Upper lobe of left lung (tissue), 6 donors: Measurements from ENCODE around the gene USP10. TPM values are rescaled to one million over a fixed set of nuclear protein-coding genes. Genes with fewer than 3 reads are reported as not detected.
A peak's percentile ranks its signal among the peaks of the same experiment; 100 is the strongest.

Experiments used
- ATAC-seq, 2 donors: fragments of 200-7000 bp; cut with Tn5 transposase; one replicate each; pipeline ENCODE4 v1.9.1; 2022; ENCODE audit warnings: mild to moderate bottlenecking in 2 of 2, moderate library complexity in 2 of 2; ENCODE audit not compliant: low FRiP score in 2 of 2
- DNase-seq, 2 donors: peaks; one replicate each; pipeline ENCODE4 v3.0.0-alpha.2; 2019 to 2020
- H3K27ac ChIP-seq, 4 donors: fragments of 200-600 bp; sonication (generic); one replicate each; pipeline ENCODE4 v1.5.1; 2016 to 2019
- H3K27me3 ChIP-seq, 4 donors: fragments of 200-600 bp; sonication (generic); one replicate each; pipeline ENCODE4 v1.5.1; 2017 to 2019
- H3K36me3 ChIP-seq, 4 donors: fragments of 200-600 bp; sonication (generic); one replicate each; pipeline ENCODE4 v1.5.1; 2016 to 2019
- H3K4me1 ChIP-seq, 4 donors: fragments of 200-600 bp; sonication (generic); one replicate each; pipeline ENCODE4 v1.5.1; 2018 to 2019
- H3K4me3 ChIP-seq, 4 donors: fragments of 200-600 bp; sonication (generic); one replicate each; pipeline ENCODE4 v1.5.1; 2017 to 2019; ENCODE audit warnings: mild to moderate bottlenecking in 2 of 4, moderate library complexity in 1 of 4
- H3K9me3 ChIP-seq, 4 donors: fragments of 200-600 bp; sonication (generic); one replicate each; pipeline ENCODE4 v1.5.1; 2018 to 2019
- EP300 ChIP-seq, 4 donors: sonication (generic); formaldehyde crosslinking; IDR thresholded peaks; one replicate each; pipeline ENCODE4 v1.5.1; 2017; ENCODE audit warnings: antibody characterized with exemption in 4 of 4, control low read depth in 2 of 4
- POLR2A ChIP-seq, 4 donors: fragments of 450-650 bp; IDR thresholded peaks; one replicate each; pipeline ENCODE4 v1.5.1; 2016 to 2017; ENCODE audit warnings: antibody characterized with exemption in 4 of 4, mild to moderate bottlenecking in 2 of 4
- POLR2AphosphoS5 ChIP-seq, 2 donors: sonication (generic); formaldehyde crosslinking; IDR thresholded peaks; one replicate each; pipeline ENCODE4 v1.5.1; 2017; ENCODE audit warnings: antibody characterized with exemption in 2 of 2
- WGBS, 2 donors: methylation state at CpG; one replicate each; pipeline ENCODE4 v1.1.5; 2017 to 2018; 5-methylcytosine and 5-hydroxymethylcytosine counted together
- total RNA-seq, 6 donors: library from RNA; depleted of rRNA in 4 of 6; stranded (reverse); fragments of >200 nt in 4 of 6; gene quantifications; one replicate each; pipeline versions ENCODE4 v1.1.0 to v1.2.1, GENCODE V29; 2016 to 2021
- TF ChIP-seq, protein P1 (sequence below), 6 experiments: fragments of 450-650 bp in 4 of 6; fragments of 200-600 bp in 2 of 6; sonication (generic) in 2 of 6; IDR thresholded peaks; one replicate each; pipeline ENCODE4 v1.5.1; 2016 to 2019; ENCODE audit warnings: antibody characterized with exemption in 6 of 6
- donor health status: DM: no; HTN: no; CAD: no; lungs with moderate emphysema.
- donor health status: DM: no; HTN: yes; CAD: no; lungs with severe emphysema.

USP10 gene
- total RNA-seq, 6 donors from 2014 or later, result 40.9 to 64.7 (median 51.5) TPM

DNA sequence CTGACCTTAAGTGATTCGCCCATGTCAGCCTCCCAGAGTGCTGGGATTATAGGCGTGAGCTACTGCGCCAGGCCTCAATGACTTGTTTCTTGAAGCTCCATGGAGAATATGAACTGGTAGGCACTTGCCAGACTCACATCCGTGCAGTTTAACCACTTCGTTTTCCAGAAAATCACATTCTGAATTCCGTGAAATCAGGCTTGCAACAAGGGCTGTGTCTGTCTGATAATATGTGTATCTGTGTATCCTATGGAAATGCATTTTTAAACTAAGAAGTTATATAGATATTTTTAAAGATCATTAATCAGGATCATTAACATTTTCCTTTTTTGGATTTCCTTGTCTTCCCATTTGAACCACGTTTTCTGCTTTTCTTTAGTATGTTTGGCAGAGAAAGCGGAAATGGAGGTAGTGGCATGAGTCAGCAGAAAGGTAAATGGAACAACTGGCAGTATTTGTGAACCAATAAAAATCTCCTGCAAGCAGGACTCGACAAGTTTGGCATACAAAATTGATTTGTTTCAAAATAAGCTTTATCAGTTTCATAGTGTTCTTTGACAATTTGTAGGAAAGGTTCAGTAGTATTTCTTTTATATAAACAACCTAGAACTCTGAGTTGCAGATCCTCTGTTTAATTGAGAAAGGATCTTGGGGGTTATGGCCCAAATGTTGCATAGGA lies 33.0 kb downstream of the USP10 start:
- DNase-seq (no peak), ATAC-seq (no peak)
- Histone ChIP-seq H3K4me3 (no peak overlapping the region), H3K9me3 (no peaks in the 10 kb centered on the region), H3K4me1 (peaks cover 26 to 63% (median 31%) of the 10 kb centered on the region in 4 donors), H3K27ac (peak overlapping the region in 1 of 4 donors; percentile 46), H3K27me3 (no peaks in the 10 kb centered on the region), H3K36me3 (peaks cover 0 to 10% (median 0%) of the 10 kb centered on the region in 4 donors)
- no peak for TF ChIP-seq POLR2A (IDR thresholded peaks at IDR 0.05)
- TF ChIP-seq, protein P1, sequence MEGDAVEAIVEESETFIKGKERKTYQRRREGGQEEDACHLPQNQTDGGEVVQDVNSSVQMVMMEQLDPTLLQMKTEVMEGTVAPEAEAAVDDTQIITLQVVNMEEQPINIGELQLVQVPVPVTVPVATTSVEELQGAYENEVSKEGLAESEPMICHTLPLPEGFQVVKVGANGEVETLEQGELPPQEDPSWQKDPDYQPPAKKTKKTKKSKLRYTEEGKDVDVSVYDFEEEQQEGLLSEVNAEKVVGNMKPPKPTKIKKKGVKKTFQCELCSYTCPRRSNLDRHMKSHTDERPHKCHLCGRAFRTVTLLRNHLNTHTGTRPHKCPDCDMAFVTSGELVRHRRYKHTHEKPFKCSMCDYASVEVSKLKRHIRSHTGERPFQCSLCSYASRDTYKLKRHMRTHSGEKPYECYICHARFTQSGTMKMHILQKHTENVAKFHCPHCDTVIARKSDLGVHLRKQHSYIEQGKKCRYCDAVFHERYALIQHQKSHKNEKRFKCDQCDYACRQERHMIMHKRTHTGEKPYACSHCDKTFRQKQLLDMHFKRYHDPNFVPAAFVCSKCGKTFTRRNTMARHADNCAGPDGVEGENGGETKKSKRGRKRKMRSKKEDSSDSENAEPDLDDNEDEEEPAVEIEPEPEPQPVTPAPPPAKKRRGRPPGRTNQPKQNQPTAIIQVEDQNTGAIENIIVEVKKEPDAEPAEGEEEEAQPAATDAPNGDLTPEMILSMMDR (IDR thresholded peaks at IDR 0.05), result no peak
- no peak for TF ChIP-seq EP300 (IDR thresholded peaks at IDR 0.05)
- TF ChIP-seq POLR2AphosphoS5 (IDR thresholded peaks at IDR 0.05), result no peak
- 72 to 80% methylated on average over 9 of the region's 9 CpGs for WGBS, 2 donors

DNA sequence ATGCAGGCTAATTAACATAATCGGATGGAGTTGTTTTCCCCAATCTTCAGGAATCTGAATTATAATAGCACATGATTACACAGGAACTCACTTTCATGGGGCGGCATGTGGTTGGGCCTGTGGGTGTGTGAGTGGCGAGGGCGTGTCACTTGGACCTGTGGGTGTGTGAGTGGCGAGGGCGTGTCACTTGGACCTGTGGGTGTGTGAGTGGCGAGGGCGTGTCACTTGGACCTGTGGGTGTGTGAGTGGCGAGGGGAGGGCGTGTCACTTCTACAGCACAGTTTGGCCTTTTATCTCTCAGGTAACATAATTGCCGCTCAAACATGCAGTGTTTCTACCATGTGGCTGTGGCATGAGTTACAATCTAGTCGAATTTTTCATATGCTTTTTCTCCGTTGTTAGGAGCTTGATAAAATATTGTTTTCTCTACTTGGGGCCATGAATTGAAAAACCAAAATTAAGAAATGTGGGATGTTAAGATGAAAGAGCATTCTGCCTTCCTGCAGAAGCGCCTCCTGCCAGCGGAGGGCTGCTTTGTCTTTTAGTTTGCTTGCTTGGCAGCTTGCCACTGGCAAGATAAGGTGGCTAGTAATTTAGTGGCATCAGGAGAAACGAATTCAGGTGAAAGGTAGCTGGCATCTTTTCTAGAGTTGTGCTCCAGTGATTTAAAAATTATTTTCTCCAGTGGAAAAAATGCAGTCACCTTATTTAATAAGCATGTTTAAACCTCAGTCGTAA lies 36.2 kb downstream of the USP10 start:
- DNase-seq (no peak), ATAC-seq (peak; percentile 27 to 31)
- TF ChIP-seq, protein P1 (IDR thresholded peaks at IDR 0.05), result no peak
- no peak for TF ChIP-seq POLR2A (IDR thresholded peaks at IDR 0.05)
- H3K9me3 ChIP-seq, result no peaks in the 10 kb centered on the region
- no peaks in the 10 kb centered on the region for H3K27me3 ChIP-seq
- no peak overlapping the region for H3K4me3 ChIP-seq
- H3K27ac ChIP-seq, result no peak overlapping the region
- 65 to 71% methylated on average over 17 of the region's 17 CpGs for WGBS, 2 donors
- peaks cover 39 to 73% (median 40%) of the 10 kb centered on the region in 4 donors for H3K4me1 ChIP-seq
- peaks cover 0 to 13% (median 0%) of the 10 kb centered on the region in 4 donors for H3K36me3 ChIP-seq

DNA sequence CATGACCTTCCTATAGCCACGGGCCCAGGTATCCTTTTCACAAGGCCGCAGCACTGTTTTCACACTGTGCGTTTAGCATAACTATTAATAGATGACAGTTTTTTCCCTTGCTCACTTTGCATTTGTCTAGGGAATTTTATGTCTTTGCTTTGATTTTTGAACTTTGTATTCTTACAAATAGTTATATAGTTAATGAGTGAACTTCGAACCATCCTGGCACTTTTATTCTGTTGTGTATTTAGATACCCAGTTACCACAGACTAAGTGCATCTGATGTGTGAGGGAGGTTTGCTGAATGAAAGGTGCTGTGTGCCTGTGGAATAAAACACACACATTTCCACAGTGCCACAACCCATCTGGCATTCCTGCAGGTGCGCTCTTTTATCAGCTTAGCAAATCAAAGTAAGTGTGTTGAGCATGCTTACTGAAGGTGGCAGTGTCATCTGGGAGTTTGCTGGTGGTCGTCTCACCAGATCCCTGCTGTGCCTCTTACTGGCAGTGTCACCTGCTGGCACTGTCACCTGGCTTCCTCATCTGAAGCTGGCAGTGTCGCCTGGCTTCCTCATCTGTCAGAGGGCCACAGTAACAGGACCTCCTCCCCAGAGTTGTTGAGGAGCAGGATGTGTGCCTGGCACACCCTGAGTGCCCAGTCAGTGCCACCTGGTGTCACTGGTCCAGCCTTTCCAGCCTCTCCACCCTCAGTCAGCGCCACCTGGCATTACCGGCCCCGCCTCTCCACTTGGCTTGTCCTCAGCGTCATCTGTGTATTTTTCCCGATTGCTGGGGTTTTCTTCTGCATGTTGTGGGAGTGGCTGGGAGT lies 37.6 kb downstream of the USP10 start:
- no peak overlapping the region for H3K4me3 ChIP-seq
- no peaks in the 10 kb centered on the region for H3K9me3 ChIP-seq
- TF ChIP-seq POLR2A (IDR thresholded peaks at IDR 0.05), result no peak
- TF ChIP-seq, protein P1 (IDR thresholded peaks at IDR 0.05), result no peak
- peak in 1 of 2 donors; percentile 3 for TF ChIP-seq POLR2AphosphoS5 (IDR thresholded peaks at IDR 0.05)
- TF ChIP-seq EP300 (IDR thresholded peaks at IDR 0.05), result no peak
- peaks cover 39 to 68% (median 42%) of the 10 kb centered on the region in 4 donors for H3K4me1 ChIP-seq
- peak; percentile 40 to 77 for ATAC-seq
- peak in 1 of 2 donors; percentile 67 for DNase-seq
- 77 to 80% methylated on average over 11 to 12 of the region's 12 CpGs for WGBS, 2 donors
- peaks cover 0 to 13% (median 0%) of the 10 kb centered on the region in 4 donors for H3K36me3 ChIP-seq
- peak overlapping the region in 1 of 4 donors; percentile 5 for H3K27ac ChIP-seq
- no peaks in the 10 kb centered on the region for H3K27me3 ChIP-seq

DNA sequence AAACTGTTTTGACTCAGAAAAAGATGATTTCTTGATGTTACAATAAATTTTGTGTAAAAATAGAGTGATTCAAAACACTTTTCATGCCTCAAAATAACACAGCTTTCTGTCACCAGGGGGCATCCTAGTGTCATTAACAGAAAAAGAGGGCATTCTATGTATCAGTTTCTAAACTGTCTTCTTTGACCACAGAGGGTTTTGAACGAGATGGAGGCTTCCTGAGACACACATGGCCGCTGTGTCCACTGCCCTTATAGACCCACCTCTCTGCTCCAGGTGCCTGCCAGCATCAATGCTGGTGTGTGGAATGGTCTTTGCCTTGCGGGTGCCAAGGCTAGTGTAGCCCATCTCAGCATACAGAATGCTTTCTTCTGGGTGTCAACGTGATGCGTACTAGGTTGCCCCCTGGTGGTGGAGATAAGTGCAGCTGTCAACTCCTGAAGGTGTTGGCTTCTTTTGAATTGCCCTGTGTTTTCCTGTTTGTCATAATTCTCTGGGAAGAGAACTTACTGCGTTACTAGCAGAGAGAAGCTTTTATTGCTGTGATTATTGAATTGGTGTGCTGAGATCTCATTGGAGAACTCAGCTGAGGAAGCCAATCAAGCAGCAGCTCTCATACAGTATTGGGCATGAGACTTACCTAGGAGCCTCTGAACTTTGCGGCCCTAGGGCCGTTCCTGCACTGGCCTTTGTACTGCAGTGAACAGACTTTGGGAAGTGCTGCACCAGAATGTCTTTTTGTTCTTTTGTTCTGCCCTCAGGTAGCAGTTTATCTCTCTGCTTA lies 38.6 kb downstream of the USP10 start:
- H3K4me3 ChIP-seq, result no peak overlapping the region
- WGBS, 2 donors, result 28 to 32% methylated on average over 8 of the region's 8 CpGs
- no peak for TF ChIP-seq EP300 (IDR thresholded peaks at IDR 0.05)
- TF ChIP-seq, protein P1 (IDR thresholded peaks at IDR 0.05), result peak; percentile 71 to 91 (median 82)
- peak overlapping the region in 1 of 4 donors; percentile 32 for H3K27ac ChIP-seq
- DNase-seq (peak in 1 of 2 donors; percentile 79), ATAC-seq (peak; percentile 86 to 91)
- no peaks in the 10 kb centered on the region for H3K27me3 ChIP-seq
- peaks cover 39 to 58% (median 42%) of the 10 kb centered on the region in 4 donors for H3K4me1 ChIP-seq
- no peaks in the 10 kb centered on the region for H3K9me3 ChIP-seq
- peaks cover 0 to 13% (median 0%) of the 10 kb centered on the region in 4 donors for H3K36me3 ChIP-seq
